HL-60 (cell line): ENCODE results near the gene SMIM30.
A peak's percentile ranks its signal among the peaks of the same experiment; 100 is the strongest.

Experiments
- DNase-seq, 2 experiments: peaks; one replicate each; pipeline ENCODE4 v3.0.0-alpha.2; 2010 to 2020; ENCODE audit warnings: low read depth in 1 of 2, low spot score in 1 of 2
- H3K27ac ChIP-seq: fragments of 250-450 bp; sonication (Bioruptor Pico); replicated peaks from 2 replicates; pipeline ENCODE4 v1.5.1; 2020; ENCODE audit warnings: mild to moderate bottlenecking, moderate library complexity
- H3K27me3 ChIP-seq: fragments of 250-450 bp; sonication (Bioruptor Pico); 2 replicates; pipeline ENCODE4 v1.5.1; 2021; ENCODE audit warnings: mild to moderate bottlenecking, moderate library complexity; ENCODE audit not compliant: insufficient read depth, poor library complexity, severe bottlenecking
- H3K4me3 ChIP-seq: replicated peaks from 2 replicates; pipeline ENCODE4 v1.5.1; 2011; ENCODE audit warnings: mild to moderate bottlenecking, control low read depth, low read length; ENCODE audit not compliant: insufficient read depth
- CTCF ChIP-seq: IDR thresholded peaks from one replicate; pipeline ENCODE4 v1.5.1; 2011; ENCODE audit warnings: low read length, control low read depth, inconsistent platforms; ENCODE audit not compliant: insufficient read depth
- GABPA ChIP-seq: IDR thresholded peaks from 2 replicates; pipeline ENCODE4 v1.6.1; 2012; ENCODE audit warnings: low read depth
- POLR2AphosphoS5 ChIP-seq: IDR thresholded peaks from 2 replicates; pipeline ENCODE4 v1.6.1; 2012; ENCODE audit warnings: low read depth
- REST ChIP-seq: IDR thresholded peaks from 2 replicates; pipeline ENCODE4 v1.6.1; 2012; ENCODE audit warnings: low read depth; ENCODE audit not compliant: insufficient replicate concordance
- SPI1 ChIP-seq: IDR thresholded peaks from 2 replicates; pipeline ENCODE4 v1.6.1; 2012; ENCODE audit warnings: low read depth, mild to moderate bottlenecking, borderline replicate concordance

SMIM30 gene

GRCh38 chr7:113083816-113084495 is 34.4 kb downstream of the SMIM30 start:
- no peak for TF ChIP-seq REST
- TF ChIP-seq POLR2AphosphoS5, result no peak
- TF ChIP-seq GABPA, result no peak
- no peak for TF ChIP-seq CTCF
- no peak for TF ChIP-seq SPI1
- DNase-seq, result no peak
- H3K27me3 ChIP-seq, result no peaks in the 10 kb centered on the region
- H3K27ac ChIP-seq, result peak overlapping the region; percentile 78
- H3K4me3 ChIP-seq, result no peak overlapping the region

GRCh38 chr7:113083132-113083815 is 35.1 kb downstream of the SMIM30 start:
- H3K27ac ChIP-seq, result no peak overlapping the region
- no peak for TF ChIP-seq CTCF
- TF ChIP-seq SPI1, result no peak
- no peak for TF ChIP-seq POLR2AphosphoS5
- TF ChIP-seq REST, result no peak
- TF ChIP-seq GABPA, result no peak
- no peak overlapping the region for H3K4me3 ChIP-seq
- no peak for DNase-seq
- no peaks in the 10 kb centered on the region for H3K27me3 ChIP-seq

GRCh38 chr7:113078331-113078730 is 40.0 kb downstream of the SMIM30 start:
- DNase-seq, result no peak
- TF ChIP-seq GABPA, result no peak
- TF ChIP-seq REST, result no peak
- TF ChIP-seq CTCF, result no peak
- TF ChIP-seq SPI1, result no peak
- no peak for TF ChIP-seq POLR2AphosphoS5
- H3K4me3 ChIP-seq, result no peak overlapping the region
- no peaks in the 10 kb centered on the region for H3K27me3 ChIP-seq
- no peak overlapping the region for H3K27ac ChIP-seq
